ENCODE data around the gene PALM.
A peak's percentile ranks its signal among the peaks of the same experiment; 100 is the strongest.

Gene PALM

DNA sequence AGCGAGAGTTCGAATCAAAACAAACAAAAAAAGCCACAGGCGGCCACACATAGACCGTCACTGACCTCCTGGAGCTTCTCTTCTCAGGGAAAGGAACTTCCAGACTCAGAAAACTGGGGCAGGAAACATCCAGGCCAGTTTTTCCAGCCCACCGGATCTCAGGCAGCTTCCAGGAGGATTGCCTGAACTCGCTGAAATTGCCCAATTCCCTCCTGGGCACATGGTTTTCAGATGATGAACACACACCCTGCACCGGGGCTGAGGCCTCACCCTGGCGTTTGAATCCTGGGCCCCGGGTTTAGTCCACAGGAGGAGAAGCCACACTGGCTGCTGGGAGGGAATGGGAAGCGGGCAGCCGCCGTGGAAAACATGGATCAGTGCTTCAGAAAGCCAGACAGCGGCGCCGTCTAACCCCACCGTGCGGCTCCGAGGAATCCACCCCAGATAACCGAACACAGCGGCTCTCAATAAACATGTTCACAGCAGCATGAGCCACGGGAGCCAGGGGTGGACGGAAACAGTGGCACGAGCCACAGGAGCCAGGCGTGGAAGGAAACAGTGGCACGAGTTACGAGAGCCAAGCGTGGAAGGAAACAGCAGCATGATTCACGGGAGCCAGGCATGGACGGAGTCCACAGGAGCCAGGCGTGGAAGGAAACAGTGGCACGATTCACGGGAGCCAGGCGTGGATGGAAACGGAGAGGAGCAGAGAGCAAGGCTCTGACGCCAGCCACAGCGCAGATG is 70.3 kb downstream of the PALM start:
- no peak for DNase-seq (ENCODE audit: low read depth in 2 of 3, low spot score in 1 of 3)

GRCh38 chr19:780935-781334 is 72.2 kb downstream of the PALM start:
- DNase-seq (ENCODE audit: low read depth in 2 of 3, low spot score in 1 of 3): no peak

GRCh38 chr19:781800-782184 is 73.1 kb downstream of the PALM start:
- no peak for DNase-seq (ENCODE audit: low read depth in 2 of 3, low spot score in 1 of 3)

- no peak for DNase-seq (ENCODE audit: low read depth in 2 of 3, low spot score in 1 of 3)
Measured at GRCh38 chr19:782185-782877, 73.6 kb downstream of the PALM start.

GRCh38 chr19:782878-783668 is 74.3 kb downstream of the PALM start:
- no peak for DNase-seq (ENCODE audit: low read depth in 2 of 3, low spot score in 1 of 3)

- DNase-seq (ENCODE audit: low read depth in 2 of 3, low spot score in 1 of 3): no peak
Measured at GRCh38 chr19:784541-784940, 75.8 kb downstream of the PALM start.

DNA sequence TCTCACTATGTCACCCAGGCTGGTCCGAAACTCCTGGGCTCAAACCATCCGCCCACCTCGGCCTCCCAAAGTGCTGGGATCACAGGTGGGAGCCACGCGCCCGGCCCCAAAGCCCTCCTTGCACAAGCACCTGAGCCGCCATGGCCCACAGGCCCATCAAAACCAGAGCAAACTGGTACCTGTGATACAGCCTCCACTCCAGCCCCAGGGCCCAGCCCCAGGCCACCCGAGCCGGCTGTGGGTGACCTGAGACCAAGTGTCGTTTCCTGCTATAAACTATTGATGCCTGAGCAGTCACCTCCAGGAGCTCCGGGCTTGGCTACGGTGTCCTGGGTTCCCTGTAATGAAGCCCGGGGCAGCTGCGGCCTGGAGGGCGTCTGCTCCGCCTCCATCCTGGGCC is 78.8 kb downstream of the PALM start:
- no peak for DNase-seq (ENCODE audit: low read depth in 2 of 3, low spot score in 1 of 3)

GRCh38 chr19:788686-788982 is 79.9 kb downstream of the PALM start:
- DNase-seq (ENCODE audit: low read depth in 2 of 3, low spot score in 1 of 3): no peak

DNA sequence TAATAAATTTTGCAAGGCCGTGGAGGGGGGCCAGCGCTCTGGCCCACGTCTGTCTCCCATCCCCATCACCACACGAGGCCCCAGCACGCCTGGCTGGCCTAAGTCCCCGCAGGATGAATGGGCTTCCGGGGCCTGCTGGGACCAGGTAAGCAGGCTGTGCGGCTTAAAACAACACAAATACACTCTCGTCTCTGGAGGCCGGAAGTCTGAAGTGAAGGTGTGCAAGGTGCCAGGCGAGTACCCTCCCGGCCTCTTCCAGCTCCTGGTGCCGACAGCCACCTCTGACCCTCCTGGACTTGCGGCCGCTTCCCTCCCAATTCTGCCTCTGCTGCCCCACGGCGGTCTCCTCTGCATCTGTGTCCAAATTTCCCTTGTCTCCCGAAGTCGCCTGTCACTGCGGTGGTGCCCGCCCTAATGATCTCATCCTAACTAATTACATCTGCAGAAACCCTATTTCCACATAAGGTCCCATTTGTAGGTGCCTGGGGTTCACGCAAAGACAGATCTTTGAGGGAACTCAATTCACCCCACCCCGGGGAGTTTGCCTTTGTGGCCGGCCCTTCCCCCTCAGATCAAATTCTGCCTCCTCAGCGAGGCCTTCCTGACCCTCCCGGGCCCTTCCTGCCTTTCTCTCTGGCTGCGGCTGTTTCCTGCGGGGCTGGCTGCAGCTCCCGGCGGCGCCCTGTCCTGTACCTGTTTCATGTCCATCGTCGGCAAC is 80.4 kb downstream of the PALM start:
- no peak for DNase-seq (ENCODE audit: low read depth in 2 of 3, low spot score in 1 of 3)

- DNase-seq (ENCODE audit: low read depth in 2 of 3, low spot score in 1 of 3): no peak
Measured at GRCh38 chr19:789701-790060, 80.9 kb downstream of the PALM start.

GRCh38 chr19:791007-791566 is 82.4 kb downstream of the PALM start:
- DNase-seq (ENCODE audit: low read depth in 2 of 3, low spot score in 1 of 3): no peak

- no peak for DNase-seq (ENCODE audit: low read depth in 2 of 3, low spot score in 1 of 3)
Measured at GRCh38 chr19:791567-792305, 83.0 kb downstream of the PALM start.

DNA sequence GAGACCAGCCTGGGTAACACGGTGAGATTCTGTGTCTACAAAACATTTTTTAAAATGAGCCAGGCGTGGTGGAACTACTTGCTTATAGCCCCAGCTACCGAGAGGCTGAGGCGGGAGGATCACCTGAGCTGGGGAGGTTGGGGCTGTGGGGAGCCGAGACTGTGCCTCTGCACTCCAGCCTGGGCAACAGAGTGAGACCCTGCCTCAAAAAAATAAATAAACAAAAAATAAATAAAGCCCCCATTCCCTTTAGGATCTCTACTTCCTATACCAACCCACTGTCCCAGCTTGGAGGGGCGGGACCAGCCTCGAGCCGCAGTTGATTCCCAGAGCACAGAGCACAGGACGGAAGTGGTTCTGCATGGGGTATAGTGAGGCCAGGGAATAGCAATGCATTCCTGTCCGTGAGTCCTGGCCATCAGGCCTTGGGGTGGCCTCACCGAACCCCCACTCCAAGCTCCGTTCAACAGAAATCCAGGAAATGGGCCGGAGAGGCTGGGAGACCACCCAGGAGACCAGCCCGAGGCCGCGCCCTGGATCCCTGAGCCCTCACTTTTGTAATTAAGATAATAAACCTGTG is 83.7 kb downstream of the PALM start:
- no peak for DNase-seq (ENCODE audit: low read depth in 2 of 3, low spot score in 1 of 3)

DNA sequence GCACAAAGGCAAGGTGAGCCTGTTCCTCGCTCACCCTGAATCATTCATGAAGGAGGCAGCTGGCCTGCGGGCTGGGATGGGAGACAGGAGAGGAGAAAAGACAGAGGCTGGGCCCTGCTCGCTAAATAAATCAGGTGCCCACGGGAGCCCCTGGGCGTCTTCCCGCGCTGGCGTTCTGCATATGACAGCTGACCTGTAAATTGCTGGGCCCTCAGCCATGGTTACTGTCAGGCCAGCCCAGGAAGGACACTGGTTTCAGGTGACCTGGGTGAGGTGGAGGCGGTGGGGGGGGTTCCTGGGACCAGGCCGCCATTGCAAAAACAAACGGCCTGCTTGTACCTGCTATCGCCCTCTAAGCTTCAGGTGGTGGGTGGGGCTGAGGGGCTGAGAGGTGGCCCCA is 85.1 kb downstream of the PALM start:
- no peak for DNase-seq (ENCODE audit: low read depth in 2 of 3, low spot score in 1 of 3)

DNA sequence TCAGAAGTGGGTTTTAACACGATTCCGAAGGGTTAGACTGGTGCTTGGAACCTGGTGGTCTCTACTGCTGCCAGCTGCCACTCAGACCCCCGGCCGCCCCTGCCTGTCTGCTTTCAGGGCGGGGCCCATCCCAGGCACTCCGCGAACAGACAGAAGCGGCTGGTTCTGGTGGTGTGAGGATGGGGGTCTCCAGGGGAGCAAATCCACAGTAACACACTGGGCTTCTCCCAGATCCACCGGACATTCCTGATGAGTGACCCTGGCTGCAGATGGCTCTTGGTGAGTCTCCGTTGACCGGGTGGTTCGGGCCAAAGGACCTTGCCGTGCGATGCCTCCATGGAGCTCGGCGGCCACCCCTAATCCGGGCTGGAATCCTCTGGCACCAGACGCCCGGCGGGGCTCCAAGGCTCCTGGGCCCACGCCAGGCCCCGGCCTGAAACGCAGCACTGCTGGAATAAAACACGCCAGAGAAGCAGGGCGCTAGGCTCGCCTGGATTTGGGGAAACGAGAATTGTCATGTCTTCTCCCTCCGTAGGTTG is 86.4 kb downstream of the PALM start:
- no peak for DNase-seq (ENCODE audit: low read depth in 2 of 3, low spot score in 1 of 3)

- DNase-seq (ENCODE audit: low read depth in 2 of 3, low spot score in 1 of 3): no peak
Measured at GRCh38 chr19:795691-796581, 87.2 kb downstream of the PALM start.

DNA sequence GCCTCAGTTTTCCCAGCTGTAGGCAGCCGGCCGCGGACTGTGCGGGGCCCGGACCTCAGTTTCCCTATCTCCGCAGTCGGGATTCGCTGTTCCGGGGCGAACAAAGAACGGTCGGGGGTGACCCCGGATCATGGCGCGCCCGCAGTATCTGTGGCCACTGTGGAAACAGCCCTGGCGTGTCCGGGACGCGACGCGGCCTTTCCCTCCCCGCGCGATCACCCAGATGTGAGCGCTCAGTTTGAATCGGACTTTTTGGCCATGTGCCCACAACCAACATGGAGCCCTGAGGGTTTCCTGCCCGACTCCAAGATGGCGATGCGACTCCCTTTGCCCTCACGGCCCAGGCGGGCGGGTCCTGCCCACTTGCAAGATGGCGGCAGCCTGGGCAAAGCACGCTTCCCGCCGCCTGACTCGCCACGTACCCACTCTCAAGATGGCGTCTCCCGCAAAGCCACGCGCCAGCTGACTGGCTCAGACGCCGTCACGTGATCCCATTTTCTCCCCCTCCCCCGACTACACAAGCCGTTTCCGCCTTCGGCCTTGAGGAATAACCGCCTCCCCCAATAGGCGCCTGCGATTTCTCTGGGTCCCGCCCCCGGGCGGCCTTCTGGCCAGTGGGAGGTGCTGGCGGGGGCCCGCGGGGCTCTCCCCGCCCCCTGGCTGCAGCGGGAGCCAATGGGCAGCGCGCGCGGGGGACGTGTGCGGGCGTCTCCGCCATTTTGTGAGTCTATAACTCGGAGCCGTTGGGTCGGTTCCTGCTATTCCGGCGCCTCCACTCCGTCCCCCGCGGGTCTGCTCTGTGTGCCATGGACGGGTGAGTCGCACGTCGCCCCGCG is 88.2 kb downstream of the PALM start, which contains the start of gene PTBP1:
Gene PTBP1 (plus strand): TSS at position 761 of the 836 bp plus-strand sequence. CDS start 46 bp downstream, at position 807.
- peak; percentile 98 to 100 (median 99) for DNase-seq (ENCODE audit: low read depth in 2 of 3, low spot score in 1 of 3)

All from stimulated activated CD4-positive, alpha-beta T cell treated with anti-CD3 and anti-CD28 coated beads, Interleukin-12 subunit alpha, Interleukin-12 subunit beta, amount 100 ng/mL, for 48 hours (primary cell).